MM.1S (cell line): ENCODE measurements around the gene PRSS16.

Experiments used
- EZH2phosphoT487 ChIP-seq: fragments of 300-600 bp; sonication (generic); IDR thresholded peaks from 2 replicates; pipeline ENCODE4 v1.6.1; 2018; ENCODE audit warnings: antibody characterized with exemption, low read length
- TF ChIP-seq, protein P1 (sequence below): fragments of 300-600 bp; sonication (generic); IDR thresholded peaks from 2 replicates; pipeline ENCODE4 v1.5.1; 2016; ENCODE audit warnings: antibody characterized with exemption, low read length, mixed read lengths

DNA sequence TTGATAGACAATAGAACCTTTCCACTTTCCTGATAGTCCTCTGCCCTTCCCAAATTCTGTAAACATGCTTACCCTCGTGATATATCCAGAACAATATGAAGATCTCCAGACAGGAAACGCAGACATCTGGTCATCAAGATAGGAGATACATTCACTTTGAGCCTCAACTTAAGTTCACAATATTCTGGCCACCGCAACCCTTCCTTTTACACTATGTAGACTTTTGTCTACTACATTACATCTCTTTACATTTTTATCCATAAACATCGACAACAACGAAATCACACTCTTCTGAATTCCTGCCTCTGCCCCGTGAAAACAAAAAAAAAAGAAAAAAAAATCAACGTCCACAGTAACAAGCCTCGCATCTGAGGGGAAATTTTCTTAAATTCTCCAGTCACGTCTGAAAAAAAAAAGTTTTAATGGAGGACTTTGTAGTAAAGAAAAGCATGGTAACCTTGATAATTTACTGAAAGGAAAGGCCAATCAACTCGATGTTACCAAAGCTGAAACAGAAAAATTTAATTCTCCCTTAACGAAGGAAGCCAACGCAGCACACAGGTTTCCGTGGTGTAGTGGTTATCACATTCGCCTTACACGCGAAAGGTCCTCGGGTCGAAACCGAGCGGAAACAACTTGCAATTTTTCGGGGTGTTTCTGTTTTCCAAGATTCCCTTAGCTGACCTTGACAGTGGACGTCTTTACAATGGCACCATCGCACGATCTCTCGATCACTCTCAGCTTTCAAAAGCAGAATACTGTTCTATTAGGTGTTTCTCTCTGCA lies 42.8 kb downstream of the PRSS16 start:
- TF ChIP-seq, protein P1, sequence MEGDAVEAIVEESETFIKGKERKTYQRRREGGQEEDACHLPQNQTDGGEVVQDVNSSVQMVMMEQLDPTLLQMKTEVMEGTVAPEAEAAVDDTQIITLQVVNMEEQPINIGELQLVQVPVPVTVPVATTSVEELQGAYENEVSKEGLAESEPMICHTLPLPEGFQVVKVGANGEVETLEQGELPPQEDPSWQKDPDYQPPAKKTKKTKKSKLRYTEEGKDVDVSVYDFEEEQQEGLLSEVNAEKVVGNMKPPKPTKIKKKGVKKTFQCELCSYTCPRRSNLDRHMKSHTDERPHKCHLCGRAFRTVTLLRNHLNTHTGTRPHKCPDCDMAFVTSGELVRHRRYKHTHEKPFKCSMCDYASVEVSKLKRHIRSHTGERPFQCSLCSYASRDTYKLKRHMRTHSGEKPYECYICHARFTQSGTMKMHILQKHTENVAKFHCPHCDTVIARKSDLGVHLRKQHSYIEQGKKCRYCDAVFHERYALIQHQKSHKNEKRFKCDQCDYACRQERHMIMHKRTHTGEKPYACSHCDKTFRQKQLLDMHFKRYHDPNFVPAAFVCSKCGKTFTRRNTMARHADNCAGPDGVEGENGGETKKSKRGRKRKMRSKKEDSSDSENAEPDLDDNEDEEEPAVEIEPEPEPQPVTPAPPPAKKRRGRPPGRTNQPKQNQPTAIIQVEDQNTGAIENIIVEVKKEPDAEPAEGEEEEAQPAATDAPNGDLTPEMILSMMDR = no peak
- no peak for TF ChIP-seq EZH2phosphoT487
